WTC11 (cell line): Measurements from ENCODE around the gene MDH2.

Experiments
- CREB1 ChIP-seq: sonication (generic); formaldehyde crosslinking; IDR thresholded peaks from 2 replicates; pipeline ENCODE4 v1.8.0; 2023; ENCODE audit warnings: mild to moderate bottlenecking, missing genetic modification reagents
- ETV6 ChIP-seq: sonication (generic); formaldehyde crosslinking; IDR thresholded peaks from 2 replicates; pipeline ENCODE4 v1.8.1; 2022; ENCODE audit warnings: mild to moderate bottlenecking, missing genetic modification reagents
- FOXK1 ChIP-seq: sonication (generic); formaldehyde crosslinking; IDR thresholded peaks from 2 replicates; pipeline ENCODE4 v1.8.0; 2022; ENCODE audit warnings: mild to moderate bottlenecking, moderate library complexity, missing genetic modification reagents
- RELA ChIP-seq: sonication (generic); formaldehyde crosslinking; IDR thresholded peaks from 2 replicates; pipeline ENCODE4 v1.8.1; 2022; ENCODE audit warnings: missing genetic modification reagents, mild to moderate bottlenecking, borderline replicate concordance
- ZNF423 ChIP-seq: fragments of 250-450 bp; sonication (Bioruptor Pico); IDR thresholded peaks from 2 replicates; pipeline ENCODE4 v2.1.2; 2022; ENCODE audit warnings: mild to moderate bottlenecking, moderate library complexity
- TF ChIP-seq, protein P1 (sequence below): fragments of 200-600 bp; IDR thresholded peaks from 2 replicates; pipeline ENCODE4 v1.8.0; 2022; ENCODE audit warnings: antibody characterized with exemption
- TF ChIP-seq, protein P2 (sequence below): sonication (generic); formaldehyde crosslinking; IDR thresholded peaks from 2 replicates; pipeline ENCODE4 v1.8.1; 2022; ENCODE audit warnings: low read depth, missing genetic modification reagents, borderline replicate concordance
- TF ChIP-seq, protein P3 (sequence below): sonication (generic); formaldehyde crosslinking; IDR thresholded peaks from 2 replicates; pipeline ENCODE4 v1.8.0; 2022; ENCODE audit warnings: mild to moderate bottlenecking, missing genetic modification reagents

DNA sequence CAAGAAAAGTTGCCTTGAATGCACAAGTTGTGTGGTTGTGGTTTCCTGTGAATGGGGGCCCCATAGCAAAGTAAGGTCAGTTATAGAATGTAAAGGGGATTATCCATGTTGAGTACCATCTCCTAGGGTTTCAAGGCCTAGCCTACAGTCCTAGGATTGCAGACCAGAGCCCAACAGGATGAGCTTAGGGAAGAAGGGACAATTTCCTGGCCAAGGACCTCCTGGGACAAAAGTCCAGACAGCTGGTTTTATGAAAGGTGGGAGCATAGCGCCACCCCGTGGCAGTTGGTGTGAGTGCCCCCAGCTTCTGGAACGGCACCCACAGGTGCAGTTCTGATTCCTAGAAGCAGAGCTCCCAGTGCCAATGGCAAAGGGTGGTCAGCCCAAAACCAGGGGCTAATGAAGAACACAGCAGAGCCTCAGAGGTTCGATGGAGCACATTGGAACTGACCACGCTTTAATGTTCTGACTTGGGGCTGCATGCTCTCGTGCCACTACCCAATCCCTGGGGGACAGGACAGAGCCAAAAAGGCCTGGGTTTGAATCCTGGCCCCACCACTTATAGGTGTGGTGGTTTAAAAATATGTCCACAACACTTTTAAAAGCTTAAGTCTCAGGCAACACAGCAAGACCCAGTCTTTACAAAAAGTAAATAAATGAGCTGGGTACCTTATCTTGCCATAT lies 27.7 kb upstream of the MDH2 start:
- TF ChIP-seq, protein P1, sequence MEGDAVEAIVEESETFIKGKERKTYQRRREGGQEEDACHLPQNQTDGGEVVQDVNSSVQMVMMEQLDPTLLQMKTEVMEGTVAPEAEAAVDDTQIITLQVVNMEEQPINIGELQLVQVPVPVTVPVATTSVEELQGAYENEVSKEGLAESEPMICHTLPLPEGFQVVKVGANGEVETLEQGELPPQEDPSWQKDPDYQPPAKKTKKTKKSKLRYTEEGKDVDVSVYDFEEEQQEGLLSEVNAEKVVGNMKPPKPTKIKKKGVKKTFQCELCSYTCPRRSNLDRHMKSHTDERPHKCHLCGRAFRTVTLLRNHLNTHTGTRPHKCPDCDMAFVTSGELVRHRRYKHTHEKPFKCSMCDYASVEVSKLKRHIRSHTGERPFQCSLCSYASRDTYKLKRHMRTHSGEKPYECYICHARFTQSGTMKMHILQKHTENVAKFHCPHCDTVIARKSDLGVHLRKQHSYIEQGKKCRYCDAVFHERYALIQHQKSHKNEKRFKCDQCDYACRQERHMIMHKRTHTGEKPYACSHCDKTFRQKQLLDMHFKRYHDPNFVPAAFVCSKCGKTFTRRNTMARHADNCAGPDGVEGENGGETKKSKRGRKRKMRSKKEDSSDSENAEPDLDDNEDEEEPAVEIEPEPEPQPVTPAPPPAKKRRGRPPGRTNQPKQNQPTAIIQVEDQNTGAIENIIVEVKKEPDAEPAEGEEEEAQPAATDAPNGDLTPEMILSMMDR, result peak; percentile 92
- TF ChIP-seq RELA, result no peak
- TF ChIP-seq FOXK1 (CRISPR knock-in tag), result no peak
- TF ChIP-seq, protein P2, sequence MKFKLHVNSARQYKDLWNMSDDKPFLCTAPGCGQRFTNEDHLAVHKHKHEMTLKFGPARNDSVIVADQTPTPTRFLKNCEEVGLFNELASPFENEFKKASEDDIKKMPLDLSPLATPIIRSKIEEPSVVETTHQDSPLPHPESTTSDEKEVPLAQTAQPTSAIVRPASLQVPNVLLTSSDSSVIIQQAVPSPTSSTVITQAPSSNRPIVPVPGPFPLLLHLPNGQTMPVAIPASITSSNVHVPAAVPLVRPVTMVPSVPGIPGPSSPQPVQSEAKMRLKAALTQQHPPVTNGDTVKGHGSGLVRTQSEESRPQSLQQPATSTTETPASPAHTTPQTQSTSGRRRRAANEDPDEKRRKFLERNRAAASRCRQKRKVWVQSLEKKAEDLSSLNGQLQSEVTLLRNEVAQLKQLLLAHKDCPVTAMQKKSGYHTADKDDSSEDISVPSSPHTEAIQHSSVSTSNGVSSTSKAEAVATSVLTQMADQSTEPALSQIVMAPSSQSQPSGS, result no peak
- no peak for TF ChIP-seq ETV6 (CRISPR knock-in tag)
- TF ChIP-seq, protein P3, sequence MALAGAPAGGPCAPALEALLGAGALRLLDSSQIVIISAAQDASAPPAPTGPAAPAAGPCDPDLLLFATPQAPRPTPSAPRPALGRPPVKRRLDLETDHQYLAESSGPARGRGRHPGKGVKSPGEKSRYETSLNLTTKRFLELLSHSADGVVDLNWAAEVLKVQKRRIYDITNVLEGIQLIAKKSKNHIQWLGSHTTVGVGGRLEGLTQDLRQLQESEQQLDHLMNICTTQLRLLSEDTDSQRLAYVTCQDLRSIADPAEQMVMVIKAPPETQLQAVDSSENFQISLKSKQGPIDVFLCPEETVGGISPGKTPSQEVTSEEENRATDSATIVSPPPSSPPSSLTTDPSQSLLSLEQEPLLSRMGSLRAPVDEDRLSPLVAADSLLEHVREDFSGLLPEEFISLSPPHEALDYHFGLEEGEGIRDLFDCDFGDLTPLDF (CRISPR knock-in tag), result no peak
- TF ChIP-seq ZNF423 (CRISPR knock-in tag), result peak; percentile 55; the same call in 1 of the 2 replicates
- TF ChIP-seq CREB1 (CRISPR knock-in tag), result no peak
